Activated CD4-positive, alpha-beta T cell treated with anti-CD3 and anti-CD28 coated beads, Interleukin-2, amount 50 U/mL, for 16 hours (primary cell): ENCODE measurements around the gene CCPG1.
"Not testable (repeated sequence)": the region's sequence is repeated elsewhere in the genome, so short reads cannot be mapped to it uniquely, and the experiment has no call there.

Experiments
- DNase-seq: peaks from one replicate; pipeline ENCODE4 v3.0.0-alpha.2; 2020

Gene CCPG1

GRCh38 chr15:55408012-55408928, at the start of gene CCPG1, which contains the start of gene PIERCE2:
Gene CCPG1, minus strand, starts transcription at chr15:55408359. Its CDS starts 18,935 bp downstream, at chr15:55389424.
Gene PIERCE2, plus strand, starts transcription at chr15:55408495. Its CDS starts 274 bp downstream, at chr15:55408769.
- peak; percentile 94 for DNase-seq

- no peak for DNase-seq
Observed at GRCh38 chr15:55457401-55458022, 49.4 kb upstream of the CCPG1 start.

- DNase-seq, result not testable (repeated sequence)
Observed at GRCh38 chr15:55447030-55447394, 38.9 kb upstream of the CCPG1 start.

- not testable (repeated sequence) for DNase-seq
Observed at GRCh38 chr15:55446379-55447029, 38.3 kb upstream of the CCPG1 start.

GRCh38 chr15:55445936-55446335, 37.8 kb upstream of the CCPG1 start:
- DNase-seq, result not testable (repeated sequence)

GRCh38 chr15:55443141-55443540, 35.0 kb upstream of the CCPG1 start:
- not testable (repeated sequence) for DNase-seq

GRCh38 chr15:55434989-55435825, 27.0 kb upstream of the CCPG1 start:
- DNase-seq, result peak; percentile 53

GRCh38 chr15:55422089-55422488, 13.9 kb upstream of the CCPG1 start:
- no peak for DNase-seq

- DNase-seq, result no peak
Observed at GRCh38 chr15:55420171-55420866, 12.2 kb upstream of the CCPG1 start.

GRCh38 chr15:55417678-55418077, 9.5 kb upstream of the CCPG1 start:
- DNase-seq, result not testable (repeated sequence)

GRCh38 chr15:55408976-55409375, 817 bp upstream of the CCPG1 start:
- not testable (repeated sequence) for DNase-seq

GRCh38 chr15:55407498-55408011, 604 bp downstream of the CCPG1 start:
- no peak for DNase-seq

GRCh38 chr15:55403531-55403930, 4.6 kb downstream of the CCPG1 start:
- peak; percentile 45 for DNase-seq

GRCh38 chr15:55402707-55403106, 5.5 kb downstream of the CCPG1 start:
- DNase-seq, result peak; percentile 18

- DNase-seq, result no peak
Observed at GRCh38 chr15:55401786-55402246, 6.3 kb downstream of the CCPG1 start.

- DNase-seq, result not testable (repeated sequence)
Observed at GRCh38 chr15:55400050-55400449, 8.1 kb downstream of the CCPG1 start.

- DNase-seq, result no peak
Observed at GRCh38 chr15:55398243-55398642, 9.9 kb downstream of the CCPG1 start.

GRCh38 chr15:55394694-55395093, 13.5 kb downstream of the CCPG1 start:
- DNase-seq, result no peak

- DNase-seq, result no peak
Observed at GRCh38 chr15:55389264-55389607, 18.9 kb downstream of the CCPG1 start.

GRCh38 chr15:55387027-55387426, 21.1 kb downstream of the CCPG1 start:
- DNase-seq, result no peak

- DNase-seq, result no peak
Observed at GRCh38 chr15:55383687-55384086, 24.5 kb downstream of the CCPG1 start.

GRCh38 chr15:55381595-55381994, 26.6 kb downstream of the CCPG1 start:
- no peak for DNase-seq
